Lower lobe of right lung (tissue), 2 donors: ENCODE measurements around the gene NXN. TPM values are rescaled to one million over a fixed set of nuclear protein-coding genes. Genes with fewer than 3 reads are reported as not detected.

Source experiments
- ATAC-seq, 2 donors: fragments of 200-7000 bp; cut with Tn5 transposase; one replicate each; pipeline ENCODE4 v1.9.1; 2020 to 2022; ENCODE audit warnings: mild to moderate bottlenecking in 2 of 2, moderate library complexity in 2 of 2
- DNase-seq: peaks from one replicate; pipeline ENCODE4 v3.0.0-alpha.2; 2020
- H3K27ac ChIP-seq: fragments of 200-600 bp; one replicate; pipeline ENCODE4 v1.8.0; 2022
- H3K27me3 ChIP-seq: fragments of 200-600 bp; one replicate; pipeline ENCODE4 v1.8.0; 2022; ENCODE audit warnings: low read depth
- H3K36me3 ChIP-seq: fragments of 200-600 bp; one replicate; pipeline ENCODE4 v1.8.0; 2022; ENCODE audit warnings: mild to moderate bottlenecking
- H3K4me1 ChIP-seq: fragments of 200-600 bp; one replicate; pipeline ENCODE4 v1.8.0; 2022
- H3K4me3 ChIP-seq: fragments of 200-600 bp; one replicate; pipeline ENCODE4 v1.8.0; 2022; ENCODE audit warnings: mild to moderate bottlenecking
- H3K9me3 ChIP-seq: fragments of 200-600 bp; one replicate; pipeline ENCODE4 v1.8.0; 2022
- intact Hi-C: fragments of 100-400 bp; cut with DNase I; formaldehyde crosslinking; loops from one replicate; pipeline ENCODE4 v1.11.0; 2022
- total RNA-seq: library from RNA; stranded (reverse); fragmentation: NEBNext Ultra II Directional; extraction: Animal tissue kit (Norgen Biotek cat#: 25700); gene quantifications from one replicate; pipeline ENCODE4 v1.2.1, GENCODE V29; 2021
- TF ChIP-seq, protein P1 (sequence below): fragments of 200-600 bp; IDR thresholded peaks from one replicate; pipeline ENCODE4 v1.8.0; 2022; ENCODE audit warnings: antibody characterized with exemption, mild to moderate bottlenecking
- donor health status: DM: no; HTN: yes; CAD: no; lungs with severe emphysema.

NXN gene
- total RNA-seq, 1 donor from 2014 or later, result 42.6 TPM

DNA sequence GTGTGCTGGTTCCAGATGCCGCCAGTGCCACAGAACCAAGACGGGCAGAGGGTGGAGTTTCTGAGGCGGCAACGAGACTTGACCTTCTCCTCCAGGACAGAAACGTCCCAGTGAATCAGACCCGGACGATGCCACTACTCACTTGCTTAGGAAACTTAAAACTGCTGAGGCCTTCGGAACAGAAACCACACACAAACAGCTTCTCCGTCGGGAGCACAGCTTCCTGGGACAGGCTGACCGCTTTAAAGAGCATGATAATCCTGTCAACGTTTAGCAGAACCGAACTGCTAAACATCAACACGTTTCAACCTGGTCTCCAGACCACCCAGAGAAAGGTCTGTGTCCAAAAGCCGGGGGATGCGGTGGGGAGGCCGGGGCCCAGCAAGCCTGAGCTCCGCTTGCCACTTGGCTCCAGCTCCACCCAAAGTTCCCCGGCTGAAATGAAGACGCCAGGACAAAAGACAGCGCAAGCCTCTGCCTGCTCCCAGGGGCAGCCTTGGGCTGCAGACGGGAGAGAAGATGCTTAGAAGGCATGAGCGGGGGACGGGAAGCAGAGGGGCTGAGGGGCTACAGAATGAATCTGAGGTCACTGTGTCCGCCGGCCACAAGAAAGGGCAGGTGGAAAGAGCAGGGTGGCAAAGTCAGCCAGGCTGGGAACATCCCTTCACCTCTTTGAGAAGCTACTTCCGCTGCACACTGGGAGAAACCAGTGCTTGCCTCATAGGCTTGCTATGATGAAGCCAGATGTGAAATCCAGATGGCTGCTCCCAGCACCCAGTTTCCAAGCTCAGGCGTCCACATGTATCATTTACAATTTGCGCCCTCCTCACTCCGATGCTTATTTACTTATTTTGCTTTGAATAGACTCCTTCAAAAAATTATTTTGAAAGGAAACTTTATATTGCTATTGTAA is 128.5 kb downstream of the NXN start:
- TF ChIP-seq, protein P1, sequence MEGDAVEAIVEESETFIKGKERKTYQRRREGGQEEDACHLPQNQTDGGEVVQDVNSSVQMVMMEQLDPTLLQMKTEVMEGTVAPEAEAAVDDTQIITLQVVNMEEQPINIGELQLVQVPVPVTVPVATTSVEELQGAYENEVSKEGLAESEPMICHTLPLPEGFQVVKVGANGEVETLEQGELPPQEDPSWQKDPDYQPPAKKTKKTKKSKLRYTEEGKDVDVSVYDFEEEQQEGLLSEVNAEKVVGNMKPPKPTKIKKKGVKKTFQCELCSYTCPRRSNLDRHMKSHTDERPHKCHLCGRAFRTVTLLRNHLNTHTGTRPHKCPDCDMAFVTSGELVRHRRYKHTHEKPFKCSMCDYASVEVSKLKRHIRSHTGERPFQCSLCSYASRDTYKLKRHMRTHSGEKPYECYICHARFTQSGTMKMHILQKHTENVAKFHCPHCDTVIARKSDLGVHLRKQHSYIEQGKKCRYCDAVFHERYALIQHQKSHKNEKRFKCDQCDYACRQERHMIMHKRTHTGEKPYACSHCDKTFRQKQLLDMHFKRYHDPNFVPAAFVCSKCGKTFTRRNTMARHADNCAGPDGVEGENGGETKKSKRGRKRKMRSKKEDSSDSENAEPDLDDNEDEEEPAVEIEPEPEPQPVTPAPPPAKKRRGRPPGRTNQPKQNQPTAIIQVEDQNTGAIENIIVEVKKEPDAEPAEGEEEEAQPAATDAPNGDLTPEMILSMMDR, result no peak
- H3K9me3 ChIP-seq, result no peaks in the 10 kb centered on the region
- no peak overlapping the region for H3K27ac ChIP-seq
- peaks cover 2% of the 10 kb centered on the region for H3K27me3 ChIP-seq
- DNase-seq (no peak), ATAC-seq (no peak)
- H3K4me1 ChIP-seq, result peaks cover 17% of the 10 kb centered on the region
- no peaks in the 10 kb centered on the region for H3K36me3 ChIP-seq
- intact Hi-C loops, result no loop called here
- no peak overlapping the region for H3K4me3 ChIP-seq

DNA sequence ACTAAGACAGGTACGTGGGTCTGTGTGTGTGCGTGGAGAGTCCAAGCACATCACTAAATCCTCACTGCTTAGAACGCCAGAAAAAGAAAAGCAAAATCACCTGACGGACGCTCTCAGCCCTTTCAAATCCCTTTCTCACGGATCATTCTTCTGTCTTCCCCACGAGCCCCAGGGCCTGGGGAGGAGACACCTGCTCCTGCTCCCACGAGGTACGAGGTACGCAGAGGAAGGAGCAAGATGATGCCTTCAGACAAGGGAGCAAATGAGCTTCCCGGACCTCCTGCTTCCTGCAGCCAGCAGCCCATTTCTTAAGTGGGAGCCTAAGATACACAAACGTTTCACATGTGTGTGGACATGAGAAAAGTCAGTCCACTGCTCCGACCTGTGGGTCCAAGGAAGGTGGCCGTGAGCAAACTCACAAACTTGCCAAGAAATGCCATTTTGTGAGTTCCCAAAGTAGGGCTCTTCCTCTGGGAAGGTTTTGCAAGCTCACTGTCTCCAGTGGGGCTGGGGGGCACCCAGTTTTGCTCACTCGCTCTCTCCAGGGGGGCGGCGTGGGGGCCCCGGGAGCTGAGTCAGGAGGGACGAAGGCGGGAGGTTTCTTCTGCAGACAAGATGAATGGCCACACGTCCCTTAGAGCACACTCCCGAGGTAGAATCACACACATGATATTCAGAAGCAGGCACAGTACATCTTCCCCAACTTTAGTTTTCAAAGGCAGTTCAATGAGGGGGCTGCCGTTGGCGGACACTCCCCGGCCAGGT is 129.3 kb downstream of the NXN start:
- TF ChIP-seq, protein P1, result no peak

DNA sequence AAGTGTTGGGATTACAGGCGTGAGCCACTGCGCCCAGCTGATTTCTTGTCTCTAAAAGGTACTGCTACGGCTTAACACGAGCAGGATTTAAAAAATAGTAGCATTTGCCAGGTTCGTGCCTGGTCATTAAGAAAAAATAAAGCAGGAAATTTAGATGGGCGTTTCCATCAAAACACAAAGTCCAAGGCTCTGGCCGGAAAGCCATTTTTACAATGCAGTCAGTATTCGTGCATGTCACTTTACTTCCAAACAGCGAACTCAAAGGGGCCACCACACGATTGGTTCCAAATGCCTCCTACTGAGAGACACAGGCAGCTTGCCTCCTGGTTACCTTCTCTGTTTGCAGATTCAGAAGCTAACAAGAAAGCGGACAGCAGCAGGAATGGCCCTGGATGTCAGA is 131.2 kb downstream of the NXN start:
- Histone ChIP-seq H3K27me3 (peaks cover 8% of the 10 kb centered on the region), H3K4me3 (peak overlapping the region; percentile 21), H3K36me3 (no peaks in the 10 kb centered on the region), H3K27ac (peak overlapping the region; percentile 48), H3K9me3 (no peaks in the 10 kb centered on the region), H3K4me1 (peaks cover 17% of the 10 kb centered on the region)
- intact Hi-C loops, result no loop called here
- DNase-seq (no peak), ATAC-seq (no peak)
- TF ChIP-seq, protein P1, result no peak

More for the DNA sequence above, 129.3 kb downstream of the NXN start:
- DNase-seq (no peak), ATAC-seq (no peak)
- intact Hi-C loops, result no loop called here
- Histone ChIP-seq H3K36me3 (no peaks in the 10 kb centered on the region), H3K27ac (no peak overlapping the region), H3K4me1 (peaks cover 17% of the 10 kb centered on the region), H3K27me3 (peaks cover 8% of the 10 kb centered on the region), H3K4me3 (no peak overlapping the region), H3K9me3 (no peaks in the 10 kb centered on the region)

DNA sequence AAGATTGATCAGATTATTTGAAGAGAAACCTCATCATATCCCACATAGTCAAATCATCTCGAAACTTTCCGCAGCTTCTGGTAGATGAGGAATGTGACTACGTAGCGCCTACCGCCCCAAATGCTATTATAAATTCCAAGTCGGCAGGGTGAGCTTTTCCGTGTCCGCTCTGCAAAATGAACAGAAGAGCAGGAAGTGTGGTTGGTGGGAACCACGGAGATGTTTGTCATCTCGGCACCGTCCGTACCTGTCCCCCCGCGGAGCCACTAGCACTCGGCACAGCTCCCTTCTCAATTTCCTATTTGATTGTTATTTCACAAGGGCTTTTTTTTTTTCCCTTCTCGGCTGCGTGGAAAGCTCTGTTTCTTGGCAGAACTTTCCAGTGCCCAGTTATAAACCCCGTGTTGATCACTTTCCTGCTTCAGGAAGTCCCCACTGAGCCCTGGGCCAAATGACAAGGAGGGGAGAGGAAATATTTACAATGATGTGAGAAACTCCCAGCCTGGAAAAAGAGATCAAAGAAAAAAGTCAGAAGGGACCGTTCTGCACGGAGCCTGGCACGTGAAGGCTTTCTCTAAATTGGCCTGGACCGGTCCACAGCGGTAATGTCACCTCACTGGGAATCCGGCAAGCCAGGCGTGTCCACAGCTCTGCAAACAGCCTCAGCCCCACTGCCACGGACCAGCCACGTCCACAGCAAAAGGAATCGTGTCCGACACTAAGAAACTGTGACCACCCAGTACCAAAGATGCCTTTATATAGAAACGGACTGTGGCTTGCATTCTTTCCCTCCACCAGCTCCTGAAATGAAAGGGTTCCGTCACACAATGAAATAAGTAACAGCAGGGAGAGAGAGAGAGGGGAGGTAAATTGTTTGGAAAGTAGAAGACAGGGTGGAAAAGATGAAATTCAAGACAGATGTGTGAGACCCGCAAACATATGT is 132.4 kb downstream of the NXN start:
- Histone ChIP-seq H3K4me1 (peaks cover 17% of the 10 kb centered on the region), H3K27me3 (peaks cover 8% of the 10 kb centered on the region), H3K9me3 (no peaks in the 10 kb centered on the region), H3K27ac (peak overlapping the region; percentile 48), H3K36me3 (no peaks in the 10 kb centered on the region), H3K4me3 (peak overlapping the region; percentile 41)
- TF ChIP-seq, protein P1, result no peak
- DNase-seq (no peak), ATAC-seq (peak; percentile 34 to 51)
- intact Hi-C loops, result no loop called here

DNA sequence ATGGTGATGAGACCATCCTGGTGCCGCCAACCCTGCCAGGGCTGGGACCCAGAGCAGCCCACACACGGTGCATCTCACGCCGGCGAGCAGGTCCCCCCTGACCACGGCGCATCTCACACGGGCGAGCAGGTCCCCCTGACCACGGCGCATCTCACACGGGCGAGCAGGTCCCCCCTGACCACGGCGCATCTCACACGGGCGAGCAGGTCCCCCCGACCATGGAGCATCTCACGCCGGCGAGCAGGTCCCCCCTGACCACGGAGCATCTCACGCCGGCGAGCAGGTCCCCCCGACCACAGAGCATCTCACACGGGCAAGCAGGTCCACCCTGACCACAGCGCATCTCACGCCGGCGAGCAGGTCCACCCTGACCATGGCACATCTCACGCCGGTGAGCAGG is 138.3 kb downstream of the NXN start:
- no peak overlapping the region for H3K4me3 ChIP-seq
- intact Hi-C loops, result no loop called here
- ATAC-seq (peak; percentile 25 to 78), DNase-seq (peak; percentile 60)
- no peaks in the 10 kb centered on the region for H3K4me1 ChIP-seq
- no peaks in the 10 kb centered on the region for H3K36me3 ChIP-seq
- TF ChIP-seq, protein P1, result no peak
- peaks cover 8% of the 10 kb centered on the region for H3K27me3 ChIP-seq
- H3K9me3 ChIP-seq, result no peaks in the 10 kb centered on the region
- H3K27ac ChIP-seq, result no peak overlapping the region
